ENCODE data around the gene H19.

Gene H19

GRCh38 chr11:1982873-1983600, 14.6 kb downstream of the H19 start:
- no peak for DNase-seq (ENCODE audit: low read depth in 2 of 2)

- no peak for DNase-seq (ENCODE audit: low read depth in 2 of 2)
Observed at GRCh38 chr11:1979607-1980006, 18.0 kb downstream of the H19 start.

DNA sequence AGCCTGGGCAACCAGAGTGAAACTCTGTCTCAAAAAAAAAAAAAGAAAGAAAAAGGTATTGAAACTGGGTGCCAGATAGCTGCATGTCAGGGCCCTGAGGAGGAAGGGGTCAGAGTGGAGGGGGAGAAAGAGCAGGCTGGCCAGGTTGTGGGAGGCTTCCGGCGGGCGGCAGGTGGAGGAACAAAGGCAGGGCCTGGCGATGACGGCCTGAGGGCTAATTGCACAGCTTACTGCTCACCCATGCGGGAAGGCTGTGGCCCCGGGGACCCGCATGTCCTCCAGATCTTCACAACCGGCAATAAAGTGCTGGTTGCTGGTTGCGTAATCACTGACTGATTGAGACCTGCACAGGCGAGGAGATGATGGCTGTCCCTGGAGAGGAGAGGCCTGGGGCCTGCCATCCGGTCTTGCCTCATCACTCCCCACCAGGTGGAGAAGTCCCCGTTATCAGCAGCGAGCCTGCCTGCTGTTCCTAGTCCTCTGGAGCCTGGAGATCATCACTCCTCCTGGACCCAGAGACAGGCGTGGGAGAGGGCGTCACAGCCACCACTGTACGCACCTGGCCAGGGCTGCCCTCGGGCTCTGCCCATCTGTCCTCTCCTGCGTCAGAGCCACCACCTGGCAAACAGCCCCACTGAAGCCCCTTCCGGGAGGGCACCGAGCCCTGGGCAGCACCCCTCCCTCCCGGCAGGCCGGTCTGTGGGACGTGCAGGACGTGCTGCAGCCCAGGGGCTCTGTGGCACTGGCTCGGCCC, 18.7 kb downstream of the H19 start:
- no peak for DNase-seq (ENCODE audit: low read depth in 2 of 2)

- DNase-seq (ENCODE audit: low read depth in 2 of 2) = no peak
Observed at GRCh38 chr11:1975185-1975584, 22.5 kb downstream of the H19 start.

DNA sequence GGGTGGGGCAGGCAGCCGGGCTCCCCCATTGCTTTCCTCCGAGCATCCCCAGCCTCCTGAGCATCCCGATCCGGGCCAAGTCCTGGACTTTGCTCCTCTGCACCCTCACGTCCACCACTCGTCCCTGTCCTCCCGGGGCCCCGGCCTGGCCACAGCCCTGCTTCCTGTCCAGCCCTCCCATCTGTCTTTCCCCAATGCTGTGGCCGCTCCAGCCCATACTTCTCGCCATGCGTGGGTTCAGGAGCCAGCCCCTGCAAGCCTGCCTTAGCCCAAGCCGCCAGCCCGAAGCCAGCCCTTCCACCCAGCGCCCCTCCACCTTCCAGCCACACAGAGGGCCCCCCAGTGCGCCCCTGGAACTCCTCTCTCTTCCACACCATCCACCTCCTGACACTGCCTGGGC, 26.7 kb downstream of the H19 start:
- DNase-seq (ENCODE audit: low read depth in 2 of 2) = no peak

GRCh38 chr11:1969776-1970175, 27.9 kb downstream of the H19 start:
- DNase-seq (ENCODE audit: low read depth in 2 of 2) = no peak

DNA sequence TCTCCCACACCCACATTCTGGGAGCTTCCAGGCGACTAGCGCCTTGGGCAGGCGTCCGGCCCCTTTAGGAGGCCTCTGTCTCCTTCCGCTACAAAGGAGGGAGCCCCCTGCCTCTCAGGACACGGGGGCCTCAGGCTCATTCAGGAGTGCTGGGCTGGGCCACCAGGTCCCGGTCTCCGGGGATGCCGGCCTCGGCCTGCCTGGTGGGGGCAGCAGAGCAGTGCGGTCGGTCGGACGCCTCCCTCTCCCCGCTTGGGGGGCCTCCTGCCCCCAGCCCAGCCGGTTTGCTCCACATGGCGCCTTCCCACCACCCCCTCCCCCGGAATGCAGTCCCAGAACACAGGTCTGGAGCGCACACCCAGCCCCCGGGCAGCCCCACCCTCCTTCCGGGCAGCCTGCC, 28.6 kb downstream of the H19 start:
- no peak for DNase-seq (ENCODE audit: low read depth in 2 of 2)

GRCh38 chr11:1968454-1969002, 29.1 kb downstream of the H19 start:
- no peak for DNase-seq (ENCODE audit: low read depth in 2 of 2)

DNA sequence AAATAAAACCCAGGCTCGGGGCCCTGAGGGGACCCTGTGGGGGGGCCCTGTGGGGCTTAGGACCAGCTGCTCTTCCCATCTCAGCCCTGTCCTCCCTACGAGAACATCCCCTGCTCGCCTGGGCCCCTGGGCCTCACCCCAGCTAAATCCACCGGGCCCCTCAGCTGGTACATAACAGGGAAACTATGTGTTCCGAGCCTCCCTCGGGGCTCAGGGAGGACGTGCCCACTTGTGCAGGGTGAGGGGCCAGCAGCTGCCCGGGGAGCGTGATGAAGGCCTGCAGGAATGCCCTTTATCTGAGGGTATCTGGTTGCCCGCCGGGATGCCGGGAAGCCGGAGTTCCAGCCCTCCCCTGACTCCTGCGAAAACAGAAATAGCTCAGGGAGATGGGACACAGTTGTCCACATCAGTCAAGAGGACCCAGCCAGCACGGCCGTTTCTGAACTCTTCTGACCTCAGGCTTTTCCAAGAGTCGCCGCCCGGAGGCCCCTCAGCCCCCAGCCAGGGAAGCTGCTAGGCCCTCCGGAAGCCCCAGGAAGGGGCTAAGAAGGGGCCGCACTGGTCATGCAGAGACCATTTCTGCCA, 29.9 kb downstream of the H19 start:
- DNase-seq (ENCODE audit: low read depth in 2 of 2) = no peak

GRCh38 chr11:1966531-1966930, 31.1 kb downstream of the H19 start:
- no peak for DNase-seq (ENCODE audit: low read depth in 2 of 2)

- no peak for DNase-seq (ENCODE audit: low read depth in 2 of 2)
Observed at GRCh38 chr11:1964955-1965354, 32.7 kb downstream of the H19 start.

- no peak for DNase-seq (ENCODE audit: low read depth in 2 of 2)
Observed at GRCh38 chr11:1964348-1964747, 33.3 kb downstream of the H19 start.

DNA sequence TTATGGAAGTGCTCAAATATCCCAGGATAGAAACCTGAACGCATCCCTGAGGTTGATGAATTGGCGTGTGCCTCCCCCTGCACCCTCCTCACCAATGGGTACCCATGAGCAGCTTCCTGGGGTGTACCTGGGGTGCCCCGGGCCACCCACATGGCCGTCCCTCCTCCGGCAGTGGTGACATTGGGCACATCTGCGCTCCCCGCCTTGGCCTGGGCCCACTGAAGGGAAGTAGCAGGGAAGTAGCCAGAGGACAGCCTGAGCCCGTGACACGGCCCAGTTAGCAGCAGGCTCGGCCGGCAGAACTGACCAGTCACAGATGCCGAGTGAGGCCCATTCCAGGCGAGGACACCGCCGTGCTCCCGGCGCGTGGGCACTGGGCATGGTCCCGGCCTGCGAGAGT, 33.8 kb downstream of the H19 start:
- DNase-seq (ENCODE audit: low read depth in 2 of 2) = no peak

DNA sequence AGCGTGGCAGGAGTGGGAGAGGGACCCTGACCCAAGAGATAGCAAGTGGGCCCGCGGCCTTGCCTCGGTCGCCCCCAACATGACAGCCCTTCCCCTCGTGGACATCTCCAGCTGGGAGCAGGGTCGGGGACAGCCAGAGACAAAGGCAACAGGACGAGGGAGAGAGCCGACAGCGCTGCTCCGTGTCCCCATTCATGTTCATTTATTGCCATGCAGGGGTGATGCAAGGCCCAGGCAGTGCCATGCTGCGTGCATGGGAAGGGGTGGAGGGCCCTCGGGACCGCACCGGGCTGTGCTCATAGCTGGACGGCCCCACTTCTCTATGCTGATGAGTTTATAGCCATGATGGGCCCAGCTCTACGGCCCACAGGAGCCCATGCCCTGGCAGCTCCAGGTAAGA, 37.9 kb downstream of the H19 start:
- DNase-seq (ENCODE audit: low read depth in 2 of 2) = no peak

GRCh38 chr11:1958367-1958766, 39.3 kb downstream of the H19 start:
- DNase-seq (ENCODE audit: low read depth in 2 of 2) = no peak

GRCh38 chr11:1953489-1954266, 44.0 kb downstream of the H19 start:
- peak in 1 of 2 donors; percentile 6 for DNase-seq (ENCODE audit: low read depth in 2 of 2)

DNA sequence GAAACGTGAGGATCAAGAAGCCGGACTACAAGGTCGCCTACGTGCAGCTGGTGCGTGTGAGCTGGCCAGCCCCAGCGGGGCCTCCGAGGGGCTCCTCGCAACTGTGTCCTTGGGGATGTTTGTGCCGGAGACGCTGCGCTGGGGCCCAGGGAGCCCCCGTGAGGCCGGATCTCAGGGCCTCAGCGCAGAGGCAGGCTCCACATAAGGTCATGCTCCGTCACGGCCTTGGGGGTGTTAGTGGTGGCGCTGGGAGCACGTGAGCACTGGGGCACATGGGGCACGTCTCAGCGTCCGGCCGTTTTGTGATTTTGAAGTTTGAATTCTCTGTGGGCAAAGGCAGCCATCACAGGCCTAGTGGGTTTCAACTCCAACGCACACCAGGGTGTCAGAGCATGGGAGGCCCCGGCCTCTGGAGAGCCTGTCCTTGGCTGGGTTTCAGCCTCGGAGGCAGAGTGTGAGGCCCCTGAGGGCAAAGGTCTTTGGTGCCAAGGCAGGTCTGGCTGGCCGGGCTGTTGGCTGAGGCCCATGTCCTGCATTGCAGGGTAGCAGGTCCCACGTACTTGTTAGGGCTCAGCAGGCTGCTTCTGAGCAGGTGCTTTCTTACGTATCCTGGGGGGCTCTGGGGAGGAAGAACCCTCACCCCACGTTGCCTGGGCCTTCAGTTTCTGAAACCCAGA, 44.7 kb downstream of the H19 start:
- DNase-seq (ENCODE audit: low read depth in 2 of 2) = no peak

DNA sequence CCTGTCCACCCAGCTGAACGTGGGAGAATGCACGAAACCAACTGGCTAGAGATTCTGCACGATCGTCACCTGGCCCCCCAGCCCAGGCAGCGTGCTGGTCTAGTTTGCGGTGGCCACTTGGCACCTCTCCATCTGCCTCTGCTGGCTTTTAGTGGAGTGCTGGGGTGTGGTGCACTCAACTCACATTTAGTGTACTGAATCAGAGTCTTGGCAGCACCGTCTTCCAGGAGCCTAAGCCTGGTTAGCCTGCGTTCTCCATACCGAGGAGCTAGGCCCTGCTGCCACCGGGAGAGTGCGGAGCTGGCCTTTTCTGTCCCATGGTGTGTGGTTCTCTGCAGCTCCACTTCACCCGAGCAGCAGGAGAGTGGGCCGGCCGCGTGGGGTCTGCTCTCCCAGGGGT, 47.7 kb downstream of the H19 start:
- no peak for DNase-seq (ENCODE audit: low read depth in 2 of 2)

DNA sequence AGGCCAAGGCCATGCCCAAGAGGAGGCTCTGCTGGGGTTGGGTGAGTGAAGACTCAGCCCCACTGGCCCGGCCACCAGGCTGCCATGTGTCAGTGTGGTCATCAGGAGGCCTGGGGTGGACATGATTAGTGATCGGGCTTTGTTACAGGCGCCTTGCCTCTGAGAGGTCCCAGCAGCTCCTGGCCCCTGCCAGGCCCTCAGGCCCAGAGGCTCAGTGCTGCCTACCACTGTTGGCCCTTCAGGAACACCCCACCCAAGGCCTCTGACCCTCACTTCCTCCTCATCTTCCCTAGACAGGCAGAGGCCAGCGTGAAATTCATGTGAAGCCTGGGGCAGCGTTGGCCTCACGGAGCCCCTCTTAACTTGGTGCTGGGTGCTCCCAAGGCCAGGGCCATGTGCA, 48.3 kb downstream of the H19 start:
- no peak for DNase-seq (ENCODE audit: low read depth in 2 of 2)

DNA sequence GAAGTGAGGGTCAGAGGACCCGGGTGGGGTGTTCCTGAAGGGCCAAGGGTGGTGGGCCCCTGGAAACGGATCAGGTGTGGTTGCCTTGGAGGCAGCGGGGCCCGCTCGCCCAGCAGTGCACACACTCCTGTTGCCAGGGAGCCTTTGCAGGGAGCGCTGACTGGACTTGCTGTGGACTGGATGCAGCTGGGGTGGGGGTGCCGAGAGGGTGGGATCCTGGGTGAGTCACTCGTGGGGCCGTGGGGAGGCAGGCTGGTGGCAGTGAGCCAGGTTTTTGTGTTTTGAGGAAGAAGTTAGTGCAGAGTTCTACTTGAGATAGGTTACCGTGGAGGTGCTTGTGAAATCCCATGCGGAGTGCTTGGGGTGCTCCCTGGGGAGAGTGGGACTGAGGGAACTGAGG, 49.3 kb downstream of the H19 start:
- no peak for DNase-seq (ENCODE audit: low read depth in 2 of 2)

DNA sequence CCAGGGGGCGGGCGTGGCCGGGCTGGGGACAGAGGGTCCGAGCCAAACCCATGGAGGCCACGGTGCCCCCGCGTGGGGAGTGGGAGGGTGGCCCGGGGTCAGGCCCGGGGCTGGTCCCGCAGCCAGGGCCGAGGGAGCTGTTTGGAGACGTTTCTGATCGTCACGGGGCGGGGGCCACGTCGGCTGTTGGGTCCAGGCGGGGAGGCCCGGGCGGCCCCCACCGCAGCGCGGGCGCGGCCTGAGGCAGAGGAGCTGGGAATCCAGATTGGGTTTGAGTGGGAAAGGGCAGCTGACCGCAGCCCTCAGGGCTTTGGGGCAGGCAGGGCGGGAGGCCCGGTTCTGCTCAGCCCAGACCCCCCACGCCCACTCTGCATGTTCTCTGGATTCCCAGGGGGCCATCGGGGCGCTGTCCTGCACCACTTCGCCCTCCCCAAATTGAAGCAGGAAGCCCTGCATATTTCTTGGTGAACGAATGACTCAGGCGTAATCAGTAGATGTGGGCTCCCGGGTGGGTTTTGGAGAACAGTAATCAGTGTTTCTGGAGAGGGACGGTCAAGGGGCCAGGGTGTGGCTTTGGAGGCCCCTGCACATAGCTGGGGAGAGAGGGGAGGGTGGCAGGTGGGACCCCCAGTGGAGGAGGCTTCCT, 49.9 kb downstream of the H19 start:
- no peak for DNase-seq (ENCODE audit: low read depth in 2 of 2)

All from stimulated activated CD4-positive, alpha-beta T cell treated with anti-CD3 and anti-CD28 coated beads, Interleukin-1b, Interleukin-23, amount 100 ng/mL, for 4 hours (primary cell).